ENCODE results near the gene MEPCE. TPM values are rescaled to one million over a fixed set of nuclear protein-coding genes. Genes with fewer than 3 reads are reported as not detected.

The MEPCE gene
- total RNA-seq (2022; extraction: Qiagen RNA extraction): 33.1 to 47.3 TPM (median 43.7 TPM) in 5 replicates

GRCh38 chr7:100429637-100430492, at the start of gene MEPCE:
MEPCE (plus strand) TSS chr7:100429831; CDS start chr7:100430019, 188 bp downstream.

GRCh38 chr7:100428199-100428966, 1.2 kb upstream of the MEPCE start, which contains the start of gene ZCWPW1:
ZCWPW1 (minus strand) TSS chr7:100428703; CDS start chr7:100420649, 8,054 bp downstream.

GRCh38 chr7:100464210-100464660, 34.6 kb downstream of the MEPCE start, which contains the start of gene SPACDR:
SPACDR (minus strand) TSS chr7:100464260; CDS start chr7:100464025, 235 bp downstream.

GRCh38 chr7:100478958-100479660, 49.5 kb downstream of the MEPCE start, which contains the start of gene TSC22D4:
TSC22D4 (minus strand) TSS chr7:100479214; CDS start chr7:100478038, 1,176 bp downstream.

Other genes with a start within 250 kb of the MEPCE start
- not detected in 5 replicates for gene PVRIG, start 209.9 kb upstream of the MEPCE start, total RNA-seq (2022; extraction: Qiagen RNA extraction)
- gene SPDYE3, start 122.1 kb upstream of the MEPCE start, total RNA-seq (2022; extraction: Qiagen RNA extraction): not detected in 5 replicates
- gene PILRB, start 71.7 kb upstream of the MEPCE start, total RNA-seq (2022; extraction: Qiagen RNA extraction): 24.2 to 37.8 TPM (median 30.9 TPM) in 5 replicates
- gene PILRA, start 56.3 kb upstream of the MEPCE start, total RNA-seq (2022; extraction: Qiagen RNA extraction): 3.8 to 5.9 TPM (median 5.2 TPM) in 5 replicates
- 1.1 to 1.6 TPM (median 1.3 TPM) in 5 replicates for gene ZCWPW1, start 1.1 kb upstream of the MEPCE start, total RNA-seq (2022; extraction: Qiagen RNA extraction)
- 33.7 to 59.4 TPM (median 58.3 TPM) in 5 replicates for gene PPP1R35, start 6.7 kb downstream of the MEPCE start, total RNA-seq (2022; extraction: Qiagen RNA extraction)
- 0.51 to 0.72 TPM (median 0.68 TPM) in 5 replicates for gene SPACDR, start 34.4 kb downstream of the MEPCE start, total RNA-seq (2022; extraction: Qiagen RNA extraction)
- gene TSC22D4, start 49.4 kb downstream of the MEPCE start, total RNA-seq (2022; extraction: Qiagen RNA extraction): 33.9 to 43.3 TPM (median 41.9 TPM) in 5 replicates
- gene NYAP1, start 54.1 kb downstream of the MEPCE start, total RNA-seq (2022; extraction: Qiagen RNA extraction): 1.5 to 2.4 TPM (median 2.3 TPM) in 5 replicates
- 10.6 to 23.5 TPM (median 19.8 TPM) in 5 replicates for gene AGFG2, start 109.4 kb downstream of the MEPCE start, total RNA-seq (2022; extraction: Qiagen RNA extraction)
- 0.50 to 1.3 TPM (median 0.55 TPM) in 5 replicates for gene SAP25, start 144.1 kb downstream of the MEPCE start, total RNA-seq (2022; extraction: Qiagen RNA extraction)
- gene LRCH4, start 156.3 kb downstream of the MEPCE start, total RNA-seq (2022; extraction: Qiagen RNA extraction): 11.1 to 17.7 TPM (median 16.0 TPM) in 5 replicates
- 0.15 to 0.23 TPM (median 0.21 TPM) in 5 replicates for gene FBXO24, start 156.5 kb downstream of the MEPCE start, total RNA-seq (2022; extraction: Qiagen RNA extraction)
- gene PCOLCE, start 172.5 kb downstream of the MEPCE start, total RNA-seq (2022; extraction: Qiagen RNA extraction): 7.2 to 12.0 TPM (median 10.4 TPM) in 5 replicates
- 16.0 to 21.7 TPM (median 20.6 TPM) in 5 replicates for gene MOSPD3, start 182.7 kb downstream of the MEPCE start, total RNA-seq (2022; extraction: Qiagen RNA extraction)
- gene TFR2, start 211.7 kb downstream of the MEPCE start, total RNA-seq (2022; extraction: Qiagen RNA extraction): 1.9 to 3.4 TPM (median 2.8 TPM) in 5 replicates
- not detected in 5 replicates for gene ACTL6B, start 226.6 kb downstream of the MEPCE start, total RNA-seq (2022; extraction: Qiagen RNA extraction)
- gene GNB2, start 243.9 kb downstream of the MEPCE start, total RNA-seq (2022; extraction: Qiagen RNA extraction): 168 to 270 TPM (median 258 TPM) in 5 replicates